Esophagus squamous epithelium (tissue), 5 donors: ENCODE data around the gene KCNA3. TPM values are rescaled to one million over a fixed set of nuclear protein-coding genes. Genes with fewer than 3 reads are reported as not detected.
A peak's percentile ranks its signal among the peaks of the same experiment; 100 is the strongest.

Source experiments
- DNase-seq: peaks from one replicate; lab custom pipeline; 2025; lab: John Stamatoyannopoulos, UW
- H3K27ac ChIP-seq, 4 donors: fragments of 200-600 bp; sonication (generic); one replicate each; pipeline ENCODE4 v1.5.1; 2016 to 2019; ENCODE audit warnings: mild to moderate bottlenecking in 1 of 4
- H3K27me3 ChIP-seq, 4 donors: fragments of 200-600 bp; sonication (generic); 1 replicate in 3 of 4; 2 replicates in 1 of 4; pipeline versions ENCODE4 v1.5.1 to v1.6.0; 2017 to 2021; ENCODE audit warnings: antibody characterized with exemption in 1 of 4
- H3K36me3 ChIP-seq, 3 donors: fragments of 200-600 bp; sonication (generic); one replicate each; pipeline ENCODE4 v1.5.1; 2016 to 2019
- H3K4me1 ChIP-seq, 3 donors: fragments of 200-600 bp; sonication (generic); one replicate each; pipeline ENCODE4 v1.5.1; 2017 to 2019
- H3K4me3 ChIP-seq, 4 donors: fragments of 200-600 bp; sonication (generic); 1 replicate in 3 of 4; 2 replicates in 1 of 4; pipeline ENCODE4 v1.5.1; 2016 to 2019; ENCODE audit warnings: mild to moderate bottlenecking in 2 of 4, moderate library complexity in 1 of 4
- H3K9me3 ChIP-seq, 3 donors: fragments of 200-600 bp; sonication (generic); one replicate each; pipeline ENCODE4 v1.5.1; 2016 to 2019
- CTCF ChIP-seq, 6 experiments: fragments of 450-650 bp in 4 of 6; fragments of 200-600 bp in 2 of 6; sonication (generic) in 2 of 6; IDR thresholded peaks; one replicate each; pipeline ENCODE4 v1.5.1; 2016 to 2019; ENCODE audit warnings: antibody characterized with exemption in 6 of 6, mild to moderate bottlenecking in 4 of 6, moderate library complexity in 4 of 6
- POLR2A ChIP-seq, 4 donors: fragments of 450-650 bp; IDR thresholded peaks; one replicate each; pipeline ENCODE4 v1.6.1; 2017; ENCODE audit warnings: antibody characterized with exemption in 4 of 4, mild to moderate bottlenecking in 4 of 4, moderate library complexity in 3 of 4
- WGBS, 2 donors: methylation state at CpG; one replicate each; pipeline ENCODE4 v1.1.5; 2018; 5-methylcytosine and 5-hydroxymethylcytosine counted together
- intact Hi-C: fragments of 100-400 bp; cut with DNase I; formaldehyde crosslinking; loops from one replicate; pipeline ENCODE4 v1.15.0; 2022
- total RNA-seq, 4 donors: library from RNA; depleted of rRNA; stranded (reverse); fragments of >200 nt; gene quantifications; one replicate each; pipeline ENCODE4 v1.1.0, GENCODE V29; 2016
- donor health status: DM: yes; HTN: yes; CAD: no.

The KCNA3 gene
- total RNA-seq, 4 donors from 2014 or later = 0.34 to 3.2 (median 1.2) TPM

- WGBS, 2 donors = 66 to 73% methylated on average over 4 of the region's 4 CpGs
- Histone ChIP-seq H3K27me3 (peaks cover 0 to 20% (median 0%) of the 10 kb centered on the region in 4 donors), H3K36me3 (no peaks in the 10 kb centered on the region), H3K27ac (no peak overlapping the region), H3K4me3 (no peak overlapping the region), H3K9me3 (no peaks in the 10 kb centered on the region), H3K4me1 (no peaks in the 10 kb centered on the region)
- no peak for DNase-seq
- intact Hi-C loops = no loop called here
- TF ChIP-seq POLR2A (IDR thresholded peaks at IDR 0.05) (no peak), CTCF (IDR thresholded peaks at IDR 0.05) (no peak)
These were observed 16.1 kb upstream of the KCNA3 start for GRCh38 chr1:110690709-110691365.

- H3K36me3 ChIP-seq = no peaks in the 10 kb centered on the region
- H3K9me3 ChIP-seq = no peaks in the 10 kb centered on the region
- H3K27ac ChIP-seq = no peak overlapping the region
- no peak overlapping the region for H3K4me3 ChIP-seq
- TF ChIP-seq POLR2A (IDR thresholded peaks at IDR 0.05) (no peak), CTCF (IDR thresholded peaks at IDR 0.05) (no peak)
- no peak for DNase-seq
- peaks cover 0 to 27% (median 0%) of the 10 kb centered on the region in 4 donors for H3K27me3 ChIP-seq
- intact Hi-C loops = no loop called here
- no peaks in the 10 kb centered on the region for H3K4me1 ChIP-seq
These were observed 15.1 kb upstream of the KCNA3 start for GRCh38 chr1:110689868-110690267.

- 64 to 79% methylated on average over 3 of the region's 3 CpGs for WGBS, 2 donors
- TF ChIP-seq POLR2A (IDR thresholded peaks at IDR 0.05) (no peak), CTCF (IDR thresholded peaks at IDR 0.05) (no peak)
- Histone ChIP-seq H3K4me1 (no peaks in the 10 kb centered on the region), H3K9me3 (no peaks in the 10 kb centered on the region), H3K4me3 (no peak overlapping the region), H3K36me3 (no peaks in the 10 kb centered on the region), H3K27me3 (peaks cover 0 to 27% (median 0%) of the 10 kb centered on the region in 4 donors), H3K27ac (no peak overlapping the region)
- no peak for DNase-seq
- intact Hi-C loops = no loop called here
These were observed 13.8 kb upstream of the KCNA3 start for GRCh38 chr1:110688514-110688913.

GRCh38 chr1:110687250-110687649, 12.5 kb upstream of the KCNA3 start:
- H3K27ac ChIP-seq = no peak overlapping the region
- peaks cover 0 to 27% (median 0%) of the 10 kb centered on the region in 4 donors for H3K27me3 ChIP-seq
- DNase-seq = no peak
- TF ChIP-seq POLR2A (IDR thresholded peaks at IDR 0.05) (no peak), CTCF (IDR thresholded peaks at IDR 0.05) (no peak)
- no peaks in the 10 kb centered on the region for H3K36me3 ChIP-seq
- H3K9me3 ChIP-seq = no peaks in the 10 kb centered on the region
- H3K4me1 ChIP-seq = no peaks in the 10 kb centered on the region
- intact Hi-C loops = no loop called here
- 65 to 82% methylated on average over 1 of the region's 1 CpG for WGBS, 2 donors
- H3K4me3 ChIP-seq = no peak overlapping the region

- Histone ChIP-seq H3K27me3 (peaks cover 0 to 30% (median 0%) of the 10 kb centered on the region in 4 donors), H3K4me3 (no peak overlapping the region), H3K9me3 (no peaks in the 10 kb centered on the region), H3K27ac (no peak overlapping the region), H3K36me3 (no peaks in the 10 kb centered on the region), H3K4me1 (no peaks in the 10 kb centered on the region)
- intact Hi-C loops = no loop called here
- no peak for DNase-seq
- TF ChIP-seq CTCF (IDR thresholded peaks at IDR 0.05) = peak in 2 of 6 experiments; percentile 5
- no peak for TF ChIP-seq POLR2A (IDR thresholded peaks at IDR 0.05)
- WGBS, 2 donors = 84 to 86% methylated on average over 4 of the region's 4 CpGs
These were observed 11.4 kb upstream of the KCNA3 start for GRCh38 chr1:110686188-110686587.
